Gastrocnemius medialis (tissue), 4 donors: ENCODE results near the gene VWDE. TPM values are rescaled to one million over a fixed set of nuclear protein-coding genes. Genes with fewer than 3 reads are reported as not detected.

ENCODE experiments used
- ATAC-seq, 2 donors: fragments of 150-250 bp; one replicate each; pipeline ENCODE4 v1.9.1; 2016
- DNase-seq, 2 donors: peaks; one replicate each; pipeline ENCODE4 v3.0.0-alpha.2; 2019
- H3K27ac ChIP-seq, 4 donors: fragments of 200-600 bp; sonication (generic); 1 replicate in 1 of 4; 2 replicates in 3 of 4; pipeline ENCODE4 v1.5.1; 2016 to 2018; ENCODE audit warnings: mild to moderate bottlenecking in 2 of 4, moderate library complexity in 1 of 4
- H3K27me3 ChIP-seq, 3 donors: fragments of 200-600 bp; sonication (generic) in 2 of 3; 1 replicate in 1 of 3; 2 replicates in 2 of 3; pipeline versions ENCODE4 v1.5.1 to v1.6.0; 2016 to 2019; ENCODE audit warnings: mild to moderate bottlenecking in 1 of 3, moderate library complexity in 1 of 3
- H3K36me3 ChIP-seq, 2 donors: fragments of 200-600 bp; sonication (generic) in 1 of 2; one replicate each; pipeline ENCODE4 v1.5.1; 2017 to 2018
- H3K4me1 ChIP-seq, 2 donors: fragments of 200-600 bp; sonication (generic) in 1 of 2; one replicate each; pipeline ENCODE4 v1.5.1; 2016 to 2017; ENCODE audit warnings: mild to moderate bottlenecking in 2 of 2
- H3K4me3 ChIP-seq, 4 donors: fragments of 200-600 bp; sonication (generic) in 3 of 4; 1 replicate in 1 of 4; 2 replicates in 3 of 4; pipeline ENCODE4 v1.5.1; 2016 to 2019; ENCODE audit warnings: mild to moderate bottlenecking in 2 of 4
- H3K9me3 ChIP-seq, 3 donors: fragments of 200-600 bp; sonication (generic) in 2 of 3; 1 replicate in 1 of 3; 2 replicates in 2 of 3; pipeline ENCODE4 v1.5.1; 2016 to 2019
- CTCF ChIP-seq, 5 experiments: fragments of 450-650 bp in 3 of 5; fragments of 200-600 bp in 2 of 5; sonication (generic) in 2 of 5; IDR thresholded peaks in 4 of 5; conservative IDR thresholded peaks in 1 of 5; 1 replicate in 4 of 5; 2 replicates in 1 of 5; pipeline ENCODE4 v1.5.1; 2016 to 2019; ENCODE audit warnings: antibody characterized with exemption in 5 of 5, mild to moderate bottlenecking in 3 of 5, moderate library complexity in 3 of 5
- POLR2A ChIP-seq, 2 donors: fragments of 450-650 bp; IDR thresholded peaks; one replicate each; pipeline ENCODE4 v1.6.1; 2017; ENCODE audit warnings: antibody characterized with exemption in 2 of 2, mild to moderate bottlenecking in 2 of 2, moderate library complexity in 2 of 2
- in situ Hi-C, 4 donors: fragments of 200-750 bp; cut with MboI; loops; one replicate each; pipeline versions ENCODE4 v1.15.0 to v1.8.0; 2017; ENCODE audit warnings: low sequenced_read_pairs in 4 of 4
- intact Hi-C: fragments of 100-400 bp; cut with DNase I; formaldehyde crosslinking; loops from one replicate; pipeline ENCODE4 v1.15.1; 2023; ENCODE audit warnings: low total_unique reads
- total RNA-seq, 4 donors: library from RNA; depleted of rRNA; stranded (reverse); fragments of >200 nt; gene quantifications; one replicate each; pipeline versions ENCODE4 v1.1.0 to v1.2.3, GENCODE V29; 2016

Gene VWDE
- total RNA-seq, 4 donors from 2014 or later = not detected

GRCh38 chr7:12436896-12437535 is 33.4 kb upstream of the VWDE start:
- H3K27ac ChIP-seq = no peak overlapping the region
- H3K36me3 ChIP-seq = no peaks in the 10 kb centered on the region
- no peaks in the 10 kb centered on the region for H3K4me1 ChIP-seq
- no peaks in the 10 kb centered on the region for H3K27me3 ChIP-seq
- H3K4me3 ChIP-seq = no peak overlapping the region
- intact Hi-C loops = no loop called here
- DNase-seq (no peak), ATAC-seq (no peak)
- no peak for TF ChIP-seq POLR2A (IDR thresholded peaks at IDR 0.05)
- no peak for TF ChIP-seq CTCF (IDR thresholded peaks at IDR 0.05 in 4 of 5, conservative IDR thresholded peaks at IDR 0.05 in 1 of 5)
- no peaks in the 10 kb centered on the region for H3K9me3 ChIP-seq
- in situ Hi-C loops = no loop called here

GRCh38 chr7:12436126-12436525 is 32.5 kb upstream of the VWDE start:
- TF ChIP-seq CTCF (IDR thresholded peaks at IDR 0.05 in 4 of 5, conservative IDR thresholded peaks at IDR 0.05 in 1 of 5) (no peak), POLR2A (IDR thresholded peaks at IDR 0.05) (no peak)
- DNase-seq = no peak
- Histone ChIP-seq H3K27ac (no peak overlapping the region), H3K36me3 (no peaks in the 10 kb centered on the region), H3K27me3 (no peaks in the 10 kb centered on the region), H3K9me3 (no peaks in the 10 kb centered on the region), H3K4me1 (no peaks in the 10 kb centered on the region), H3K4me3 (no peak overlapping the region)
- ATAC-seq = no peak
- in situ Hi-C loops = no loop called here
- intact Hi-C loops = no loop called here

- ATAC-seq = no peak
Measured at GRCh38 chr7:12434012-12434642, 30.5 kb upstream of the VWDE start.

GRCh38 chr7:12431886-12432556 is 28.4 kb upstream of the VWDE start:
- in situ Hi-C loops = no loop called here
- ATAC-seq = no peak
- H3K27ac ChIP-seq = no peak overlapping the region
- no peaks in the 10 kb centered on the region for H3K4me1 ChIP-seq
- H3K4me3 ChIP-seq = no peak overlapping the region
- TF ChIP-seq POLR2A (IDR thresholded peaks at IDR 0.05) (no peak), CTCF (IDR thresholded peaks at IDR 0.05 in 4 of 5, conservative IDR thresholded peaks at IDR 0.05 in 1 of 5) (no peak)
- intact Hi-C loops = no loop called here
- no peaks in the 10 kb centered on the region for H3K9me3 ChIP-seq
- no peaks in the 10 kb centered on the region for H3K36me3 ChIP-seq
- H3K27me3 ChIP-seq = no peaks in the 10 kb centered on the region
- no peak for DNase-seq

More at GRCh38 chr7:12434012-12434642, 30.5 kb upstream of the VWDE start:
- H3K27ac ChIP-seq = no peak overlapping the region
- in situ Hi-C loops (no loop called here), intact Hi-C loops (no loop called here)
- H3K4me3 ChIP-seq = no peak overlapping the region
- H3K36me3 ChIP-seq = no peaks in the 10 kb centered on the region
- H3K9me3 ChIP-seq = no peaks in the 10 kb centered on the region
- H3K4me1 ChIP-seq = no peaks in the 10 kb centered on the region
- TF ChIP-seq CTCF (IDR thresholded peaks at IDR 0.05 in 4 of 5, conservative IDR thresholded peaks at IDR 0.05 in 1 of 5) = no peak
- no peak for TF ChIP-seq POLR2A (IDR thresholded peaks at IDR 0.05)
- no peaks in the 10 kb centered on the region for H3K27me3 ChIP-seq
- no peak for DNase-seq
